ENCODE results near the gene RIMKLB. TPM values are rescaled to one million over a fixed set of nuclear protein-coding genes. Genes with fewer than 3 reads are reported as not detected.

RIMKLB gene
- total and polyA plus RNA-seq, 2 experiments from 2014 or later: 19.4 to 23.2 TPM

DNA sequence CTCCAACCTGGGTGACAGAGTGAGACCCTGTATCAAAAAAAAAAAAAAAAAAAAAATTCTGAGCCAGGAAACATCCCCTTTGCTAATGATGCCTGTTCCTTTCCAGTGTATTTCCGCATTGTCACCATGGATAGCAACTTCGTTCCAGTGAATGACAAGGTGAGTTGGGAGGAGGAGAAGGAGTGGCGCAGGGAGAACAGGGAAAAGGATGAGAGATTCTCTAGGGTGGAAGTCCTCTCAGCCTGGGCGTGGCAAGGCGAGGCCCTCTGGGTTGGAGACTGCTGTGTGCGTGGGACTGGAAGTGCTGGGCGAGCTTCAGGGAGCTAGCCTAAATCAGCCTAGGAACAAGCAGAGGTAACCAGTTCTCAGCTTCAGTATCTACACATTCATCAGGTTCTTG lies 131.8 kb downstream of the RIMKLB start:
- TF ChIP-seq EZH2 (IDR thresholded peaks at IDR 0.05; ENCODE audit: insufficient read depth, poor library complexity, severe bottlenecking) (no peak), EZH2phosphoT487 (IDR thresholded peaks at IDR 0.05; ENCODE audit: insufficient read depth, low read depth) (no peak)
- in situ Hi-C loops (cut with MboI): no loop called here
- no peak for DNase-seq
- Histone ChIP-seq H3K9me2 (ENCODE audit: insufficient read depth) (no peaks in the 10 kb centered on the region), H3K4me1 (ENCODE audit: insufficient read depth) (no peaks in the 10 kb centered on the region), H3K27me3 (replicated peaks; ENCODE audit: insufficient read depth) (no peaks in the 10 kb centered on the region), H4K20me1 (ENCODE audit: insufficient read depth) (no peaks in the 10 kb centered on the region), H3K4me3 (no peak overlapping the region), H2AFZ (no peak overlapping the region), H3K27ac (no peak overlapping the region), H3F3A (ENCODE audit: insufficient read depth) (no peaks in the 10 kb centered on the region), H3K9me3 (ENCODE audit: low read depth) (peaks cover 5% of the 10 kb centered on the region), H3K9ac (no peak overlapping the region), H3K79me2 (ENCODE audit: insufficient read depth) (no peaks in the 10 kb centered on the region), H3K36me3 (ENCODE audit: low read depth) (no peaks in the 10 kb centered on the region), H3K4me2 (ENCODE audit: unreplicated experiment) (no peak overlapping the region)
- 58 to 60% methylated on average over 7 of the region's 7 CpGs for WGBS, 2 experiments (ENCODE audit: low coverage in 1 of 2, low lambda C conversion rate in 2 of 2, missing lambda C conversion rate in 2 of 2)

DNA sequence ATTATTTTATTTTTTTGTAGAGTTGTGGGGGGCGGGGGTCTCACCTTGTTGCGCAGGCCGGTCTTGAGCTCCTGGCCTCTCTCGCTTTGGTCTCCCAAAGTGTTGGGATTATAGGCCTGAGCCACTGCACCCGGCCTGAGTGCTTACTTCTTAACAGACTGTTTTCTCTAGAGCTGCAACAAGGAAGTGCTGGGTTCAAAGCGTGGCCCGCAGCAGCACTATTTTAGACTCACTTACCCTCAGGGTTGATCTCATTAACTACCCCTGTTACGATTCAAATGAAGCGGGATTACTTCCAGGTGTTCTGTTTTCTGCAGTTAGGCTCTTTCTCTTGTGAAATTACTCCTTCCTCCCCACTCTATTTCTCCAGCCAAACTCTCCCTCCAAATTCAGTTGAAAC lies 133.3 kb downstream of the RIMKLB start:
- H3K79me2 ChIP-seq (ENCODE audit: insufficient read depth): no peaks in the 10 kb centered on the region
- no peaks in the 10 kb centered on the region for H3K9me2 ChIP-seq (ENCODE audit: insufficient read depth)
- H3K9me3 ChIP-seq (ENCODE audit: low read depth): no peaks in the 10 kb centered on the region
- no peak overlapping the region for H3K9ac ChIP-seq
- in situ Hi-C loops (cut with MboI): no loop called here
- no peaks in the 10 kb centered on the region for H3F3A ChIP-seq (ENCODE audit: insufficient read depth)
- H3K4me1 ChIP-seq (ENCODE audit: insufficient read depth): no peaks in the 10 kb centered on the region
- TF ChIP-seq EZH2phosphoT487 (IDR thresholded peaks at IDR 0.05; ENCODE audit: insufficient read depth, low read depth): no peak
- TF ChIP-seq EZH2 (IDR thresholded peaks at IDR 0.05; ENCODE audit: insufficient read depth, poor library complexity, severe bottlenecking): no peak
- no peak overlapping the region for H3K4me3 ChIP-seq
- H3K4me2 ChIP-seq (ENCODE audit: unreplicated experiment): no peak overlapping the region
- H2AFZ ChIP-seq: no peak overlapping the region
- no peak for DNase-seq
- no peaks in the 10 kb centered on the region for H3K27me3 ChIP-seq (replicated peaks; ENCODE audit: insufficient read depth)
- H3K36me3 ChIP-seq (ENCODE audit: low read depth): no peaks in the 10 kb centered on the region
- no peak overlapping the region for H3K27ac ChIP-seq
- no peaks in the 10 kb centered on the region for H4K20me1 ChIP-seq (ENCODE audit: insufficient read depth)
- WGBS, 2 experiments (ENCODE audit: low coverage in 1 of 2, low lambda C conversion rate in 2 of 2, missing lambda C conversion rate in 2 of 2): 56 to 59% methylated on average over 9 of the region's 9 CpGs

DNA sequence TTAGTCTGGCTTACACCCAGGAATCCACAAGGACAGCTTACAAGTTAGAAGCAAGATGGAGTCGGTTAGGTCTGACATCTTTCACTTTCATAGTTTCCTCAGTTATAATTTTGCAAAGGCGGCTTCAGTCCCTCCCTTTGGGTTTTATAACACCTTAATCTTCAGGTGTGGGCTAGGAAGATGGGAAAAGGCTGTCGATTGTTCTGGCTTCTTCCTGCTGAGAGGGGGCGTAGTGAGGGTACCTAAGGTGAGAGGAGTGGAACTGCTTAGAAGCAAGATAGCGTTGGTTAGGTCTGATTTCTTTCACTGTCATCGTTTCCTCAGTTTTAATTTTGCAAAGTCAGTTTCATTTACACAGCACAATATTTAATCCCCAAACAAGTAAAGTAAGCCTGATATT lies 134.7 kb downstream of the RIMKLB start:
- Histone ChIP-seq H3K36me3 (ENCODE audit: low read depth) (no peaks in the 10 kb centered on the region), H4K20me1 (ENCODE audit: insufficient read depth) (no peaks in the 10 kb centered on the region), H3K4me1 (ENCODE audit: insufficient read depth) (no peaks in the 10 kb centered on the region), H3K9ac (no peak overlapping the region), H3K4me2 (ENCODE audit: unreplicated experiment) (no peak overlapping the region), H3K9me3 (ENCODE audit: low read depth) (no peaks in the 10 kb centered on the region), H3K27me3 (replicated peaks; ENCODE audit: insufficient read depth) (no peaks in the 10 kb centered on the region), H3K4me3 (no peak overlapping the region), H3F3A (ENCODE audit: insufficient read depth) (no peaks in the 10 kb centered on the region), H3K27ac (no peak overlapping the region), H3K79me2 (ENCODE audit: insufficient read depth) (no peaks in the 10 kb centered on the region), H3K9me2 (ENCODE audit: insufficient read depth) (no peaks in the 10 kb centered on the region), H2AFZ (no peak overlapping the region)
- WGBS, 2 experiments (ENCODE audit: low coverage in 1 of 2, low lambda C conversion rate in 2 of 2, missing lambda C conversion rate in 2 of 2): 54% methylated on average over 6 of the region's 6 CpGs
- no peak for DNase-seq
- in situ Hi-C loops (cut with MboI): no loop called here
- TF ChIP-seq EZH2 (IDR thresholded peaks at IDR 0.05; ENCODE audit: insufficient read depth, poor library complexity, severe bottlenecking): no peak

Other genes starting within 250 kb of the RIMKLB start
- not detected in 2 replicates for gene CLEC6A, start 242.0 kb upstream of the RIMKLB start, total RNA-seq (2014; rRNA removed; shearing (Covaris generic))
- gene CLEC6A, start 242.0 kb upstream of the RIMKLB start, polyA plus RNA-seq (2016; fragmentation: Nextera tagmentation; extraction: Ambion mirVana): not detected in 2 replicates
- gene CLEC4D, start 184.5 kb upstream of the RIMKLB start, total RNA-seq (2014; rRNA removed; shearing (Covaris generic)): not detected in 2 replicates
- gene CLEC4D, start 184.5 kb upstream of the RIMKLB start, polyA plus RNA-seq (2016; fragmentation: Nextera tagmentation; extraction: Ambion mirVana): not detected in 2 replicates
- gene CLEC4E, start 157.1 kb upstream of the RIMKLB start, total RNA-seq (2014; rRNA removed; shearing (Covaris generic)): not detected in 2 replicates
- gene CLEC4E, start 157.1 kb upstream of the RIMKLB start, polyA plus RNA-seq (2016; fragmentation: Nextera tagmentation; extraction: Ambion mirVana): not detected in 2 replicates
- not detected in 2 replicates for gene AICDA, start 85.1 kb upstream of the RIMKLB start, total RNA-seq (2014; rRNA removed; shearing (Covaris generic))
- gene AICDA, start 85.1 kb upstream of the RIMKLB start, polyA plus RNA-seq (2016; fragmentation: Nextera tagmentation; extraction: Ambion mirVana): not detected in 2 replicates
- 344 and 390 TPM in 2 replicates for gene MFAP5, start 35.2 kb upstream of the RIMKLB start, total RNA-seq (2014; rRNA removed; shearing (Covaris generic))
- gene MFAP5, start 35.2 kb upstream of the RIMKLB start, polyA plus RNA-seq (2016; fragmentation: Nextera tagmentation; extraction: Ambion mirVana): 678 and 679 TPM in 2 replicates
- not detected in 2 replicates for gene A2ML1, start 124.6 kb downstream of the RIMKLB start, total RNA-seq (2014; rRNA removed; shearing (Covaris generic))
- gene A2ML1, start 124.6 kb downstream of the RIMKLB start, polyA plus RNA-seq (2016; fragmentation: Nextera tagmentation; extraction: Ambion mirVana): not detected in 2 replicates
- gene PHC1, start 216.5 kb downstream of the RIMKLB start, total RNA-seq (2014; rRNA removed; shearing (Covaris generic)): 15.4 and 16.1 TPM in 2 replicates
- gene PHC1, start 216.5 kb downstream of the RIMKLB start, polyA plus RNA-seq (2016; fragmentation: Nextera tagmentation; extraction: Ambion mirVana): 4.6 and 6.4 TPM in 2 replicates